Liver (tissue), 9 donors: ENCODE measurements around the gene C1orf21. TPM values are rescaled to one million over a fixed set of nuclear protein-coding genes. Genes with fewer than 3 reads are reported as not detected.

Source experiments
- DNase-seq: peaks from one replicate; pipeline ENCODE4 v3.0.0-alpha.2; 2017; ENCODE audit warnings: low spot score
- H3K27ac ChIP-seq, 2 donors: one replicate each; pipeline ENCODE4 v1.7.0; 2013; ENCODE audit warnings: inconsistent platforms in 2 of 2, low read length in 2 of 2, control low read depth in 1 of 2, low read depth in 1 of 2, mild to moderate bottlenecking in 1 of 2
- H3K27me3 ChIP-seq, 4 donors: one replicate each; pipeline versions ENCODE4 v1.6.1 to v1.7.0; 2013; ENCODE audit warnings: low read length in 3 of 4, inconsistent platforms in 1 of 4, mild to moderate bottlenecking in 1 of 4, moderate library complexity in 1 of 4; ENCODE audit not compliant: control insufficient read depth in 4 of 4, insufficient read depth in 4 of 4
- H3K36me3 ChIP-seq, 4 donors: one replicate each; pipeline versions ENCODE4 v1.6.1 to v1.7.0; 2013; ENCODE audit warnings: low read length in 3 of 4, mild to moderate bottlenecking in 3 of 4, low read depth in 1 of 4, moderate library complexity in 1 of 4; ENCODE audit not compliant: control insufficient read depth in 4 of 4, insufficient read depth in 3 of 4
- H3K4me1 ChIP-seq, 4 donors: one replicate each; pipeline versions ENCODE4 v1.6.1 to v1.7.0; 2013; ENCODE audit warnings: low read length in 3 of 4, mild to moderate bottlenecking in 3 of 4, moderate library complexity in 1 of 4; ENCODE audit not compliant: control insufficient read depth in 4 of 4, insufficient read depth in 4 of 4
- H3K4me3 ChIP-seq, 3 donors: one replicate each; pipeline versions ENCODE4 v1.6.1 to v1.7.0; 2013; ENCODE audit warnings: low read length in 3 of 3, control low read depth in 1 of 3, low read depth in 1 of 3, mild to moderate bottlenecking in 1 of 3
- H3K9ac ChIP-seq, 2 donors: one replicate each; pipeline ENCODE4 v1.7.0; 2013; ENCODE audit warnings: low read length in 2 of 2, mild to moderate bottlenecking in 2 of 2, moderate library complexity in 2 of 2, control low read depth in 1 of 2, low read depth in 1 of 2
- H3K9me3 ChIP-seq, 4 donors: one replicate each; pipeline versions ENCODE4 v1.6.1 to v1.7.0; 2013; ENCODE audit warnings: low read length in 3 of 4; ENCODE audit not compliant: control insufficient read depth in 4 of 4
- CTCF ChIP-seq: fragments of 150-350 bp; IDR thresholded peaks from 2 replicates; pipeline ENCODE4 v1.5.1; 2017; ENCODE audit warnings: improper control_type of control experiment, low read depth, low read length; ENCODE audit not compliant: missing input control
- EGR1 ChIP-seq, 2 donors: IDR thresholded peaks; 2 replicates each; pipeline ENCODE4 v1.6.1; 2016 to 2018; ENCODE audit warnings: antibody characterized with exemption in 2 of 2, low read depth in 2 of 2
- FOXA1 ChIP-seq: IDR thresholded peaks from 2 replicates; pipeline ENCODE4 v1.6.1; 2016; ENCODE audit warnings: antibody characterized with exemption
- FOXA2 ChIP-seq: IDR thresholded peaks from 2 replicates; pipeline ENCODE4 v1.6.1; 2016; ENCODE audit warnings: antibody characterized with exemption
- GABPA ChIP-seq, 2 donors: IDR thresholded peaks in 1 of 2; conservative IDR thresholded peaks in 1 of 2; 2 replicates each; pipeline ENCODE4 v1.6.1; 2016; ENCODE audit warnings: antibody characterized with exemption in 2 of 2, mild to moderate bottlenecking in 1 of 2, moderate library complexity in 1 of 2
- HNF4A ChIP-seq, 2 donors: conservative IDR thresholded peaks; 2 replicates each; pipeline ENCODE4 v1.6.1; 2016; ENCODE audit warnings: antibody characterized with exemption in 2 of 2, mild to moderate bottlenecking in 2 of 2
- HNF4G ChIP-seq: IDR thresholded peaks from 2 replicates; pipeline ENCODE4 v1.6.1; 2016; ENCODE audit warnings: antibody characterized with exemption
- JUND ChIP-seq, 2 donors: IDR thresholded peaks; 2 replicates each; pipeline ENCODE4 v1.6.1; 2016; ENCODE audit warnings: antibody characterized with exemption in 2 of 2
- NR2F2 ChIP-seq: IDR thresholded peaks from 2 replicates; pipeline ENCODE4 v1.6.1; 2016; ENCODE audit warnings: antibody characterized with exemption
- RAD21 ChIP-seq, 2 donors: IDR thresholded peaks; 2 replicates each; pipeline ENCODE4 v1.6.1; 2016; ENCODE audit warnings: antibody characterized with exemption in 2 of 2, mild to moderate bottlenecking in 2 of 2
- REST ChIP-seq: IDR thresholded peaks from 2 replicates; pipeline ENCODE4 v1.6.1; 2016; ENCODE audit warnings: antibody characterized with exemption, mild to moderate bottlenecking
- RXRA ChIP-seq, 2 donors: IDR thresholded peaks; 2 replicates each; pipeline ENCODE4 v1.6.1; 2017 to 2018; ENCODE audit warnings: antibody characterized with exemption in 2 of 2, mild to moderate bottlenecking in 1 of 2
- SP1 ChIP-seq: IDR thresholded peaks from 2 replicates; pipeline ENCODE4 v1.6.1; 2018; ENCODE audit warnings: antibody characterized with exemption, mild to moderate bottlenecking
- TAF1 ChIP-seq: conservative IDR thresholded peaks from 2 replicates; pipeline ENCODE4 v1.6.1; 2016; ENCODE audit warnings: antibody characterized with exemption, mild to moderate bottlenecking
- YY1 ChIP-seq: IDR thresholded peaks from 2 replicates; pipeline ENCODE4 v1.6.1; 2016; ENCODE audit warnings: antibody characterized with exemption, mild to moderate bottlenecking
- WGBS: extraction: QIAGEN DNeasy Blood & Tissue Kit; methylation state at CpG from one replicate; pipeline ENCODE4 v1.1.7; 2013; 5-methylcytosine and 5-hydroxymethylcytosine counted together
- polyA plus RNA-seq, 2 donors: library from polyadenylated mRNA; stranded (reverse) in 1 of 2; unstranded in 1 of 2; fragments of 200-250 nt in 1 of 2; fragments of >200 nt in 1 of 2; fragmentation: Nextera tagmentation in 1 of 2; extraction: Ambion mirVana in 1 of 2; gene quantifications; one replicate each; pipeline versions ENCODE4 v1.2.1 to v1.2.3, GENCODE V29; 2013 to 2015
- total RNA-seq, 2 donors: library from RNA; depleted of rRNA; stranded (reverse); fragments of >200 nt; gene quantifications; one replicate each; pipeline ENCODE4 v1.2.3, GENCODE V29; 2014
- TF ChIP-seq, protein P1 (sequence below): IDR thresholded peaks from 2 replicates; pipeline ENCODE4 v1.6.1; 2016; ENCODE audit warnings: antibody characterized with exemption
- TF ChIP-seq, protein P2 (sequence below): IDR thresholded peaks from 2 replicates; pipeline ENCODE4 v1.6.1; 2016; ENCODE audit warnings: antibody characterized with exemption
- TF ChIP-seq, protein P3 (sequence below): IDR thresholded peaks from 2 replicates; pipeline ENCODE4 v1.6.1; 2016; ENCODE audit warnings: antibody characterized with exemption
- donor health status: healthy.
- donor health status: healthy.
- donor health status: healthy.
- donor health status: healthy.
- donor health status: healthy.

Gene C1orf21
- total and polyA plus RNA-seq, 4 donors = 2.3 to 21.3 (median 13.4) TPM

DNA sequence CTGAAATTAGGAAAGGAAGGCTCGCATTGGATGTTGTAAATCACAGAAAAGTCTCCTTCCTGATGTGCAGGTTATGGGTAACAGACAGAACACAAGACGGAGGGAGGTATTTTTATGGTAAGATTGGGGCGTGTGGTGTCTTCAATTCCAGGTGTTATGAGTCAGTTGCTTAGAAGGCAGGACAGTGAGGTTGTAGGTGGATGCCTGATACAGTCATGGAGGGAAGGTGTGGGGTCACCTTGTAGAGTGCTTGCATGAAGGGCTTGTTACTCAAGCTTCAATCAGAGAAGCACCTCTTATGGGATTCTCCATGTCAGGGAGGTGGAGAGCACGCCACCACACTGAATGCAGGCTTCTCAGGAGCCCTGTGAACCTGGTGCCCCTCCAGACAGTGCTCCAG, 63.1 kb downstream of the C1orf21 start:
- Histone ChIP-seq H3K4me1 (no peaks in the 10 kb centered on the region), H3K27ac (no peak overlapping the region), H3K9ac (no peak overlapping the region), H3K27me3 (no peaks in the 10 kb centered on the region), H3K36me3 (no peaks in the 10 kb centered on the region), H3K9me3 (no peaks in the 10 kb centered on the region), H3K4me3 (no peak overlapping the region)
- DNase-seq = no peak
- TF ChIP-seq EGR1 (IDR thresholded peaks at IDR 0.05; ENCODE audit: low read depth in 2 of 2) = no peak
- no peak for TF ChIP-seq JUND (IDR thresholded peaks at IDR 0.05)
- TF ChIP-seq TAF1 = no peak
- no peak for TF ChIP-seq HNF4G
- TF ChIP-seq, protein P1, sequence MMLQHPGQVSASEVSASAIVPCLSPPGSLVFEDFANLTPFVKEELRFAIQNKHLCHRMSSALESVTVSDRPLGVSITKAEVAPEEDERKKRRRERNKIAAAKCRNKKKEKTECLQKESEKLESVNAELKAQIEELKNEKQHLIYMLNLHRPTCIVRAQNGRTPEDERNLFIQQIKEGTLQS = no peak
- TF ChIP-seq FOXA1 = no peak
- TF ChIP-seq HNF4A (conservative IDR thresholded peaks at IDR 0.05) = no peak
- no peak for TF ChIP-seq RXRA (IDR thresholded peaks at IDR 0.05)
- no peak for TF ChIP-seq CTCF
- TF ChIP-seq FOXA2 = no peak
- no peak for TF ChIP-seq SP1
- TF ChIP-seq YY1 = no peak
- TF ChIP-seq NR2F2 = no peak
- TF ChIP-seq, protein P2, sequence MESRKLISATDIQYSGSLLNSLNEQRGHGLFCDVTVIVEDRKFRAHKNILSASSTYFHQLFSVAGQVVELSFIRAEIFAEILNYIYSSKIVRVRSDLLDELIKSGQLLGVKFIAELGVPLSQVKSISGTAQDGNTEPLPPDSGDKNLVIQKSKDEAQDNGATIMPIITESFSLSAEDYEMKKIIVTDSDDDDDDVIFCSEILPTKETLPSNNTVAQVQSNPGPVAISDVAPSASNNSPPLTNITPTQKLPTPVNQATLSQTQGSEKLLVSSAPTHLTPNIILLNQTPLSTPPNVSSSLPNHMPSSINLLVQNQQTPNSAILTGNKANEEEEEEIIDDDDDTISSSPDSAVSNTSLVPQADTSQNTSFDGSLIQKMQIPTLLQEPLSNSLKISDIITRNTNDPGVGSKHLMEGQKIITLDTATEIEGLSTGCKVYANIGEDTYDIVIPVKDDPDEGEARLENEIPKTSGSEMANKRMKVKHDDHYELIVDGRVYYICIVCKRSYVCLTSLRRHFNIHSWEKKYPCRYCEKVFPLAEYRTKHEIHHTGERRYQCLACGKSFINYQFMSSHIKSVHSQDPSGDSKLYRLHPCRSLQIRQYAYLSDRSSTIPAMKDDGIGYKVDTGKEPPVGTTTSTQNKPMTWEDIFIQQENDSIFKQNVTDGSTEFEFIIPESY = no peak
- 93% methylated on average over 4 of the region's 4 CpGs for WGBS

- 77% methylated on average over 1 of the region's 1 CpG for whole genome bisulfite sequencing
- Histone ChIP-seq H3K9ac (no peak overlapping the region), H3K27ac (no peak overlapping the region), H3K36me3 (no peaks in the 10 kb centered on the region), H3K4me1 (no peaks in the 10 kb centered on the region), H3K9me3 (no peaks in the 10 kb centered on the region), H3K27me3 (no peaks in the 10 kb centered on the region), H3K4me3 (no peak overlapping the region)
- no peak for DNase-seq
- TF ChIP-seq GABPA (IDR thresholded peaks at IDR 0.05 in 1 of 2, conservative IDR thresholded peaks at IDR 0.05 in 1 of 2) (no peak), RAD21 (IDR thresholded peaks at IDR 0.05) (no peak), RXRA (IDR thresholded peaks at IDR 0.05) (no peak), REST (no peak), JUND (IDR thresholded peaks at IDR 0.05) (no peak), EGR1 (IDR thresholded peaks at IDR 0.05; ENCODE audit: low read depth in 2 of 2) (no peak), YY1 (no peak), TAF1 (no peak), FOXA1 (no peak), HNF4A (conservative IDR thresholded peaks at IDR 0.05) (no peak), NR2F2 (no peak), SP1 (no peak)
- TF ChIP-seq, protein P2 = no peak
- TF ChIP-seq, protein P1 = no peak
- TF ChIP-seq, protein P3, sequence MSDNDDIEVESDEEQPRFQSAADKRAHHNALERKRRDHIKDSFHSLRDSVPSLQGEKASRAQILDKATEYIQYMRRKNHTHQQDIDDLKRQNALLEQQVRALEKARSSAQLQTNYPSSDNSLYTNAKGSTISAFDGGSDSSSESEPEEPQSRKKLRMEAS = no peak
Observed at GRCh38 chr1:184455786-184456185, 69.0 kb downstream of the C1orf21 start.
